Tibial nerve (tissue), 4 donors: ENCODE data around the gene TTL. TPM values are rescaled to one million over a fixed set of nuclear protein-coding genes. Genes with fewer than 3 reads are reported as not detected.

Source experiments
- DNase-seq, 2 donors: peaks; one replicate each; pipeline ENCODE4 v3.0.0-alpha.2; 2019; ENCODE audit warnings: low spot score in 2 of 2
- H3K27ac ChIP-seq, 4 donors: fragments of 200-600 bp; sonication (generic) in 3 of 4; one replicate each; pipeline ENCODE4 v1.5.1; 2017 to 2019; ENCODE audit warnings: mild to moderate bottlenecking in 1 of 4
- H3K27me3 ChIP-seq, 2 donors: fragments of 200-600 bp; sonication (generic) in 1 of 2; one replicate each; pipeline versions ENCODE4 v1.5.1 to v1.6.0; 2017 to 2019
- H3K36me3 ChIP-seq, 3 donors: fragments of 200-600 bp; sonication (generic); one replicate each; pipeline ENCODE4 v1.5.1; 2018 to 2019
- H3K4me1 ChIP-seq, 4 donors: fragments of 200-600 bp; sonication (generic) in 3 of 4; one replicate each; pipeline ENCODE4 v1.5.1; 2017 to 2019
- H3K4me3 ChIP-seq, 4 donors: fragments of 200-600 bp; sonication (generic) in 3 of 4; one replicate each; pipeline ENCODE4 v1.5.1; 2017 to 2019; ENCODE audit warnings: mild to moderate bottlenecking in 1 of 4, moderate library complexity in 1 of 4
- H3K9me3 ChIP-seq, 4 donors: fragments of 200-600 bp; sonication (generic) in 3 of 4; one replicate each; pipeline ENCODE4 v1.5.1; 2017 to 2019
- CTCF ChIP-seq, 5 experiments: fragments of 200-600 bp in 3 of 5; fragments of 450-650 bp in 2 of 5; sonication (generic) in 3 of 5; IDR thresholded peaks; one replicate each; pipeline ENCODE4 v1.5.1; 2016 to 2019; ENCODE audit warnings: antibody characterized with exemption in 5 of 5, mild to moderate bottlenecking in 3 of 5, moderate library complexity in 2 of 5
- EP300 ChIP-seq, 2 donors: sonication (generic); formaldehyde crosslinking; IDR thresholded peaks; one replicate each; pipeline ENCODE4 v1.6.1; 2017; ENCODE audit warnings: antibody characterized with exemption in 2 of 2, mild to moderate bottlenecking in 1 of 2
- POLR2A ChIP-seq, 2 donors: fragments of 450-650 bp; IDR thresholded peaks; one replicate each; pipeline ENCODE4 v1.6.1; 2017; ENCODE audit warnings: antibody characterized with exemption in 2 of 2, mild to moderate bottlenecking in 2 of 2, moderate library complexity in 2 of 2
- WGBS, 2 donors: methylation state at CpG; one replicate each; pipeline ENCODE4 v1.1.5; 2018; 5-methylcytosine and 5-hydroxymethylcytosine counted together
- total RNA-seq, 4 donors: library from RNA; depleted of rRNA; stranded (reverse); fragments of >200 nt; gene quantifications; one replicate each; pipeline ENCODE4 v1.1.0, GENCODE V29; 2016

Gene TTL
- total RNA-seq, 4 donors from 2014 or later: 11.8 to 27.8 (median 23.3) TPM

GRCh38 chr2:112487444-112487961 lies 5.5 kb downstream of the TTL start:
- Histone ChIP-seq H3K27ac (no peak overlapping the region), H3K27me3 (no peaks in the 10 kb centered on the region), H3K4me3 (no peak overlapping the region), H3K4me1 (peaks cover 0 to 24% (median 11%) of the 10 kb centered on the region in 4 donors), H3K36me3 (peaks cover 0 to 34% (median 0%) of the 10 kb centered on the region in 3 donors), H3K9me3 (no peaks in the 10 kb centered on the region)
- 84 to 85% methylated on average over 4 of the region's 4 CpGs for WGBS, 2 donors
- TF ChIP-seq EP300 (IDR thresholded peaks at IDR 0.05) (no peak), CTCF (IDR thresholded peaks at IDR 0.05) (no peak), POLR2A (IDR thresholded peaks at IDR 0.05) (no peak)
- DNase-seq: no peak

- Histone ChIP-seq H3K4me3 (no peak overlapping the region), H3K27me3 (no peaks in the 10 kb centered on the region), H3K27ac (no peak overlapping the region), H3K4me1 (peaks cover 0 to 18% (median 8%) of the 10 kb centered on the region in 4 donors), H3K36me3 (peaks cover 0 to 34% (median 0%) of the 10 kb centered on the region in 3 donors), H3K9me3 (no peaks in the 10 kb centered on the region)
- WGBS, 2 donors: 90 to 91% methylated on average over 6 of the region's 6 CpGs
- no peak for TF ChIP-seq EP300 (IDR thresholded peaks at IDR 0.05)
- TF ChIP-seq CTCF (IDR thresholded peaks at IDR 0.05): no peak
- no peak for TF ChIP-seq POLR2A (IDR thresholded peaks at IDR 0.05)
- no peak for DNase-seq
Measured at GRCh38 chr2:112488201-112488600, 6.2 kb downstream of the TTL start.

GRCh38 chr2:112491946-112492345 lies 10.0 kb downstream of the TTL start:
- DNase-seq: no peak
- Histone ChIP-seq H3K36me3 (peaks cover 0 to 47% (median 0%) of the 10 kb centered on the region in 3 donors), H3K27ac (no peak overlapping the region), H3K4me3 (no peak overlapping the region), H3K27me3 (no peaks in the 10 kb centered on the region), H3K9me3 (no peaks in the 10 kb centered on the region), H3K4me1 (peaks cover 0 to 9% (median 0%) of the 10 kb centered on the region in 4 donors)
- no peak for TF ChIP-seq EP300 (IDR thresholded peaks at IDR 0.05)
- TF ChIP-seq CTCF (IDR thresholded peaks at IDR 0.05): no peak
- TF ChIP-seq POLR2A (IDR thresholded peaks at IDR 0.05): no peak
- WGBS, 2 donors: 60 to 65% methylated on average over 5 of the region's 5 CpGs

GRCh38 chr2:112493048-112493447 lies 11.1 kb downstream of the TTL start:
- TF ChIP-seq POLR2A (IDR thresholded peaks at IDR 0.05) (no peak), EP300 (IDR thresholded peaks at IDR 0.05) (no peak), CTCF (IDR thresholded peaks at IDR 0.05) (no peak)
- H3K9me3 ChIP-seq: no peaks in the 10 kb centered on the region
- H3K4me1 ChIP-seq: peaks cover 0 to 9% (median 0%) of the 10 kb centered on the region in 4 donors
- H3K27me3 ChIP-seq: no peaks in the 10 kb centered on the region
- peak overlapping the region in 1 of 4 donors; percentile 18 for H3K27ac ChIP-seq
- peaks cover 0 to 43% (median 0%) of the 10 kb centered on the region in 3 donors for H3K36me3 ChIP-seq
- no peak for DNase-seq
- 79 to 87% methylated on average over 3 of the region's 3 CpGs for WGBS, 2 donors
- no peak overlapping the region for H3K4me3 ChIP-seq

GRCh38 chr2:112493858-112494648 lies 12.1 kb downstream of the TTL start:
- H3K4me3 ChIP-seq: no peak overlapping the region
- H3K4me1 ChIP-seq: peaks cover 0 to 9% (median 0%) of the 10 kb centered on the region in 4 donors
- no peak for TF ChIP-seq POLR2A (IDR thresholded peaks at IDR 0.05)
- no peak for TF ChIP-seq CTCF (IDR thresholded peaks at IDR 0.05)
- TF ChIP-seq EP300 (IDR thresholded peaks at IDR 0.05): no peak
- peaks cover 0 to 42% (median 0%) of the 10 kb centered on the region in 3 donors for H3K36me3 ChIP-seq
- WGBS, 2 donors: 64 to 66% methylated on average over 9 of the region's 9 CpGs
- no peak for DNase-seq
- H3K27ac ChIP-seq: no peak overlapping the region
- no peaks in the 10 kb centered on the region for H3K9me3 ChIP-seq
- no peaks in the 10 kb centered on the region for H3K27me3 ChIP-seq
